HEK293 (cell line): ENCODE results near the gene FOXG1.

Experiments
- CTCF ChIA-PET: fragments of 350-600 bp; formaldehyde crosslinking; extraction: SDS; loops from one replicate; lab custom pipeline; 2021; ENCODE audit warnings: antibody characterized with exemption; lab: Yijun Ruan, JAX
- POLR2A ChIA-PET: fragments of 300-600 bp; formaldehyde crosslinking; extraction: SDS; loops from one replicate; lab custom pipeline; 2020; ENCODE audit warnings: antibody characterized with exemption, inconsistent platforms; lab: Yijun Ruan, JAX
- H3K27ac ChIP-seq: fragments of 200-500 bp; sonication (Bioruptor generic); 2 replicates; pipeline ENCODE4 v1.5.1; 2014; ENCODE audit warnings: low read depth, low read length, control low read depth, inconsistent platforms; ENCODE audit errors: extremely low read depth
- H3K36me3 ChIP-seq, 2 experiments: fragments of 200-500 bp in 1 of 2; sonication (Bioruptor generic) in 1 of 2; 1 replicate in 1 of 2; 2 replicates in 1 of 2; pipeline ENCODE4 v1.5.1; 2014 to 2017; ENCODE audit warnings: inconsistent platforms in 2 of 2, low read length in 2 of 2; ENCODE audit not compliant: control insufficient read depth in 2 of 2, insufficient read depth in 1 of 2
- H3K4me1 ChIP-seq: fragments of 200-500 bp; sonication (Bioruptor generic); 2 replicates; pipeline ENCODE4 v1.5.1; 2014; ENCODE audit warnings: mild to moderate bottlenecking, low read length, inconsistent platforms; ENCODE audit not compliant: control insufficient read depth, insufficient read depth
- H3K4me3 ChIP-seq: 2 replicates; pipeline ENCODE4 v1.5.1; 2011; ENCODE audit warnings: low read depth, mild to moderate bottlenecking, control low read depth, low read length, moderate library complexity
- H3K9me3 ChIP-seq: fragments of 200-500 bp; sonication (Bioruptor generic); 2 replicates; pipeline ENCODE4 v1.5.1; 2014; ENCODE audit warnings: low read depth, low read length, inconsistent platforms; ENCODE audit not compliant: control insufficient read depth, insufficient read depth
- ATF2 ChIP-seq: fragments of 450-650 bp; formaldehyde crosslinking; IDR thresholded peaks from 2 replicates; pipeline ENCODE4 v1.5.1; 2016; ENCODE audit warnings: missing biosample characterization, missing genetic modification characterization, low read depth
- GLIS1 ChIP-seq: fragments of 450-650 bp; formaldehyde crosslinking; IDR thresholded peaks from 2 replicates; pipeline ENCODE4 v1.5.1; 2016; ENCODE audit warnings: missing biosample characterization, missing genetic modification characterization
- REST ChIP-seq: fragments of 450-650 bp; formaldehyde crosslinking; IDR thresholded peaks from 2 replicates; pipeline ENCODE4 v1.5.1; 2016; ENCODE audit warnings: missing biosample characterization, missing genetic modification characterization
- ZBTB1 ChIP-seq: fragments of 450-650 bp; formaldehyde crosslinking; IDR thresholded peaks from 2 replicates; pipeline ENCODE4 v1.5.1; 2016; ENCODE audit warnings: missing biosample characterization, missing genetic modification characterization
- ZBTB20 ChIP-seq: fragments of 450-650 bp; formaldehyde crosslinking; IDR thresholded peaks from 2 replicates; pipeline ENCODE4 v1.5.1; 2016; ENCODE audit warnings: missing biosample characterization, missing genetic modification characterization
- ZIC2 ChIP-seq: fragments of 450-650 bp; formaldehyde crosslinking; IDR thresholded peaks from 2 replicates; pipeline ENCODE4 v1.5.1; 2016; ENCODE audit warnings: missing biosample characterization, missing genetic modification characterization
- ZNF10 ChIP-seq: fragments of 450-650 bp; formaldehyde crosslinking; IDR thresholded peaks from 2 replicates; pipeline ENCODE4 v1.5.1; 2017; ENCODE audit warnings: missing biosample characterization, missing genetic modification characterization
- ZNF223 ChIP-seq: fragments of 450-650 bp; formaldehyde crosslinking; IDR thresholded peaks from 2 replicates; pipeline ENCODE4 v1.5.1; 2016; ENCODE audit warnings: missing biosample characterization, missing genetic modification characterization
- ZNF394 ChIP-seq: fragments of 450-650 bp; formaldehyde crosslinking; IDR thresholded peaks from 2 replicates; pipeline ENCODE4 v1.5.1; 2016; ENCODE audit warnings: missing biosample characterization, missing genetic modification characterization, mild to moderate bottlenecking, moderate library complexity, borderline replicate concordance
- ZNF488 ChIP-seq: fragments of 450-650 bp; formaldehyde crosslinking; IDR thresholded peaks from 2 replicates; pipeline ENCODE4 v1.5.1; 2016; ENCODE audit warnings: missing biosample characterization, missing genetic modification characterization
- ZNF544 ChIP-seq: fragments of 450-650 bp; formaldehyde crosslinking; IDR thresholded peaks from 2 replicates; pipeline ENCODE4 v1.5.0; 2017; ENCODE audit warnings: missing biosample characterization, missing genetic modification characterization
- ZNF600 ChIP-seq: fragments of 450-650 bp; formaldehyde crosslinking; IDR thresholded peaks from 2 replicates; pipeline ENCODE4 v1.5.1; 2016; ENCODE audit warnings: missing biosample characterization, missing genetic modification characterization
- ZNF670 ChIP-seq: fragments of 450-650 bp; formaldehyde crosslinking; IDR thresholded peaks from 2 replicates; pipeline ENCODE4 v1.5.1; 2016; ENCODE audit warnings: missing biosample characterization, missing genetic modification characterization, low read depth
- ZNF830 ChIP-seq: fragments of 450-650 bp; IDR thresholded peaks from 2 replicates; pipeline ENCODE4 v1.5.0; 2018; ENCODE audit warnings: missing biosample characterization, missing genetic modification characterization, low read depth, mild to moderate bottlenecking, moderate library complexity
- TF ChIP-seq, protein P1 (sequence below): fragments of 450-650 bp; formaldehyde crosslinking; IDR thresholded peaks from 2 replicates; pipeline ENCODE4 v1.5.1; 2017; ENCODE audit warnings: missing biosample characterization, missing genetic modification characterization
- TF ChIP-seq, protein P2 (sequence below): fragments of 450-650 bp; IDR thresholded peaks from 2 replicates; pipeline ENCODE4 v1.5.1; 2018; ENCODE audit warnings: missing biosample characterization, missing genetic modification characterization

FOXG1 gene

GRCh38 chr14:28772613-28773012 is 6.0 kb downstream of the FOXG1 start:
- Histone ChIP-seq H3K4me3 (no peak overlapping the region), H3K27ac (no peak overlapping the region), H3K4me1 (peaks cover 16% of the 10 kb centered on the region), H3K36me3 (no peaks in the 10 kb centered on the region), H3K9me3 (no peaks in the 10 kb centered on the region)
- ChIA-PET POLR2A (interaction anchor here (0.7 kb wide), 1 partner anchor 653 kb away, joined by 3 read pairs; no protein-coding TSS in a partner anchor), CTCF (interaction anchor here (0.6 to 2.3 kb wide), 3 partner anchors 417 to 802 kb away, joined by 4 to 10 read pairs (median 9); no protein-coding TSS in a partner anchor)
- TF ChIP-seq ZNF10 (tag by site-specific recombination) (peak; percentile 69), ZNF488 (tag by site-specific recombination) (no peak), REST (tag by site-specific recombination) (0 out of 2 replicates have a peak, but pooled peaks have one; percentile 50)

DNA sequence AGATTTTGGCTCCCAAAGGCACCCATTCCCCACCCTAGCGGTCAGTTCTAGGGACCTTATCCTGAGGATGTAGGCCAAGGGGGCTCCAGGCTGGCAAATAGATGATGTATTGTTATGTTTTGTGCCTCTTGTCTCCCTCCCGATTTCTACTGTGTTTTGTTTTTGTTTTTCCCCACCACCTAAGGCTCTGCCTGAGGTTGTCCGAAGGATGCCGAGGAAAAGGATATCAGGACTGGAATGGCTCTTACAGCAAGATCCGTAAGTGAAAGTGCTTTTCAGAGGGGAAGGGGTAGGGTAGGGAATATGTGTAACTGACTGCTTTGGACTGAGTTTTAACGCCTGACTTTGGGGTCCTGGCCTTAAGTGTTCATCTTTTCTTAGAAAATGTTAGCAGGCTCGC is 6.6 kb downstream of the FOXG1 start:
- POLR2A ChIA-PET: interaction anchor here (0.7 kb wide), 1 partner anchor 652 kb away, joined by 3 read pairs; no protein-coding TSS in a partner anchor
- Histone ChIP-seq H3K9me3 (no peaks in the 10 kb centered on the region), H3K27ac (no peak overlapping the region), H3K4me1 (peaks cover 16% of the 10 kb centered on the region), H3K4me3 (peak overlapping the region; percentile 17), H3K36me3 (peaks cover 0 to 2% of the 10 kb centered on the region in 2 experiments; a peak in 1 of 3 replicates)
- peak; percentile 46; the same call in 1 of the 2 replicates for TF ChIP-seq ZBTB20 (tag by site-specific recombination)
- no peak for TF ChIP-seq ATF2
- TF ChIP-seq ZNF670: no peak
- no peak for TF ChIP-seq ZBTB1
- no peak for TF ChIP-seq ZNF223 (tag by site-specific recombination)
- TF ChIP-seq ZIC2 (tag by site-specific recombination): no peak
- CTCF ChIA-PET: interaction anchor here (0.6 to 2.3 kb wide), 8 partner anchors 9 to 1155 kb away, joined by 3 to 22 read pairs (median 4); no protein-coding TSS in a partner anchor

DNA sequence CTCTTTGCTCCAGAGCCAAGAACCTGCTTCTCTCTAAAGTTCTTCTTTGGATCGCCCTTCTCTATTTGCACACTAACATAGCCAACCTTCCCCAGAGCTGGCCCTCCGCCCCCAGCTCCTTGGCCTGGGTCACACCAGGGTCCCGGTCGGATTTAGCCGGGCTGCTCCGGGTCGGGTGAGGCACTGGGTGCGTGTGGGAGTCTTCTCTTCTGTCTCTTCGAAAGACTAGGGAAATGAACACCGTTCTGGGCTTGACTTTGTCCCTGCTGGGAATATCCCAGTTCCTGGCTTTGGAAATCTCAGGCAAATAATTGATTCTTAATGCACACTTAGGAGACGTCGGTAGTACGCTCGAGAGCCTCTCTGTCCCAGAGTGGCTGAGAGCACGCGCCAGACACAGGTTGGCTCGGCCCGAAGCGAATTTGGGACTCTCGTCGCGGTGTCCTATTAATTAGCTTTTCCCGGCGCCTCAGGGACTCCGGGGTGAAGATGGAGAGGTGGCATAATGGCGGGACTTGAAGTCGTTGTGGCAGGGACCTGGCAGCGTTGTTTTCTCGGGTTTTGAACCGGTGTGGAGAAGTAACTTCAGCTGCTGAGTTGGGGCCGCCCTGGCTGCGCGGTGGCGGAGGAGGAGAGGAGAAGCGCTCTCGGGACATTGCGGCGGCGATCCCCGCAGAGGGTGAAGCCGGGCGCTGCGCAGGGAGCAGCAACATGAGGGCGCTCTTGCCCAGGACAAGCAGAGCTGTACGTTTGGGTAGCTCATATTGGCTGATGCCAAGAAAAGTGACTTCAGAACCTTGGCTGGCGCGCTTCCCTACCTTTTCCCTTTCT is 7.5 kb downstream of the FOXG1 start:
- CTCF ChIA-PET: interaction anchor here (0.5 to 2.3 kb wide), 26 partner anchors 9 to 1440 kb away, joined by 3 to 22 read pairs (median 4); no protein-coding TSS in a partner anchor
- H3K9me3 ChIP-seq: no peaks in the 10 kb centered on the region
- H3K4me1 ChIP-seq: peaks cover 16% of the 10 kb centered on the region
- no peak overlapping the region for H3K27ac ChIP-seq
- peak overlapping the region; percentile 36 for H3K4me3 ChIP-seq
- POLR2A ChIA-PET: interaction anchor here (1.0 to 1.1 kb wide), 2 partner anchors 8 to 10 kb away, joined by 3 to 4 read pairs; partner anchors contain the start of gene FOXG1
- H3K36me3 ChIP-seq: peaks cover 0 to 3% of the 10 kb centered on the region in 2 experiments; a peak in 1 of 3 replicates
- TF ChIP-seq ZNF830: no peak
- TF ChIP-seq, protein P1, sequence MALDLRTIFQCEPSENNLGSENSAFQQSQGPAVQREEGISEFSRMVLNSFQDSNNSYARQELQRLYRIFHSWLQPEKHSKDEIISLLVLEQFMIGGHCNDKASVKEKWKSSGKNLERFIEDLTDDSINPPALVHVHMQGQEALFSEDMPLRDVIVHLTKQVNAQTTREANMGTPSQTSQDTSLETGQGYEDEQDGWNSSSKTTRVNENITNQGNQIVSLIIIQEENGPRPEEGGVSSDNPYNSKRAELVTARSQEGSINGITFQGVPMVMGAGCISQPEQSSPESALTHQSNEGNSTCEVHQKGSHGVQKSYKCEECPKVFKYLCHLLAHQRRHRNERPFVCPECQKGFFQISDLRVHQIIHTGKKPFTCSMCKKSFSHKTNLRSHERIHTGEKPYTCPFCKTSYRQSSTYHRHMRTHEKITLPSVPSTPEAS: no peak
- peak; percentile 78; the same call in 1 of the 2 replicates for TF ChIP-seq ZNF600 (tag by site-specific recombination)
- TF ChIP-seq, protein P2, sequence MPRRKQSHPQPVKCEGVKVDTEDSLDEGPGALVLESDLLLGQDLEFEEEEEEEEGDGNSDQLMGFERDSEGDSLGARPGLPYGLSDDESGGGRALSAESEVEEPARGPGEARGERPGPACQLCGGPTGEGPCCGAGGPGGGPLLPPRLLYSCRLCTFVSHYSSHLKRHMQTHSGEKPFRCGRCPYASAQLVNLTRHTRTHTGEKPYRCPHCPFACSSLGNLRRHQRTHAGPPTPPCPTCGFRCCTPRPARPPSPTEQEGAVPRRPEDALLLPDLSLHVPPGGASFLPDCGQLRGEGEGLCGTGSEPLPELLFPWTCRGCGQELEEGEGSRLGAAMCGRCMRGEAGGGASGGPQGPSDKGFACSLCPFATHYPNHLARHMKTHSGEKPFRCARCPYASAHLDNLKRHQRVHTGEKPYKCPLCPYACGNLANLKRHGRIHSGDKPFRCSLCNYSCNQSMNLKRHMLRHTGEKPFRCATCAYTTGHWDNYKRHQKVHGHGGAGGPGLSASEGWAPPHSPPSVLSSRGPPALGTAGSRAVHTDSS (tag by site-specific recombination): no peak
- TF ChIP-seq REST (tag by site-specific recombination): peak; percentile 70
- no peak for TF ChIP-seq GLIS1 (tag by site-specific recombination)
- no peak for TF ChIP-seq ZNF544 (tag by site-specific recombination)
- TF ChIP-seq ZNF394 (tag by site-specific recombination): peak; percentile 60; the same call in 1 of the 2 replicates
